OCI-LY7 (cell line): Measurements from ENCODE around the gene BHLHA15. TPM values are rescaled to one million over a fixed set of nuclear protein-coding genes. Genes with fewer than 3 reads are reported as not detected.

Source experiments
- BruUV-seq: library from RNA; stranded (reverse); fragments of 400-500 nt; replicated peaks from 2 replicates; lab custom pipeline; 2021; lab: Mats Ljungman, UMichigan
- CTCF ChIA-PET: fragments of 300-600 bp; sonication (Branson Sonifier 250); formaldehyde crosslinking; loops from one replicate; lab custom pipeline; 2022; ENCODE audit warnings: antibody characterized with exemption; ENCODE audit not compliant: unreplicated experiment; lab: Charles Lee
- POLR2A ChIA-PET: fragments of 300-600 bp; sonication (Branson Sonifier 250); formaldehyde crosslinking; loops from one replicate; lab custom pipeline; 2022; ENCODE audit warnings: antibody characterized with exemption; lab: Charles Lee
- DNase-seq: peaks from one replicate; pipeline ENCODE4 v3.0.0-alpha.2; 2015; ENCODE audit warnings: low spot score
- H2AFZ ChIP-seq: fragments of 200-600 bp; sonication (generic), shearing (Covaris generic); 2 replicates; pipeline ENCODE4 v1.6.1; 2014; ENCODE audit warnings: mild to moderate bottlenecking, antibody characterized with exemption, low read length, moderate library complexity
- H3K27ac ChIP-seq: fragments of 200-600 bp; sonication (generic); 2 replicates; pipeline ENCODE4 v1.5.1; 2014; ENCODE audit warnings: mixed run types, low read depth, mild to moderate bottlenecking, moderate library complexity, low read length, inconsistent platforms; ENCODE audit not compliant: poor library complexity, severe bottlenecking
- H3K36me3 ChIP-seq: fragments of 200-600 bp; sonication (generic); 2 replicates; pipeline ENCODE4 v1.6.1; 2014; ENCODE audit warnings: mild to moderate bottlenecking, antibody characterized with exemption, low read length, moderate library complexity, mixed read lengths; ENCODE audit not compliant: insufficient read depth
- H3K4me1 ChIP-seq: fragments of 200-600 bp; sonication (generic); 2 replicates; pipeline ENCODE4 v1.5.1; 2014; ENCODE audit warnings: mild to moderate bottlenecking, low read length; ENCODE audit not compliant: insufficient read depth, poor library complexity, severe bottlenecking
- H3K4me2 ChIP-seq: fragments of 200-600 bp; sonication (generic); 2 replicates; pipeline ENCODE4 v1.6.1; 2014; ENCODE audit warnings: mild to moderate bottlenecking, low read length
- H3K4me3 ChIP-seq: fragments of 200-600 bp; sonication (generic); 2 replicates; pipeline ENCODE4 v1.5.1; 2014; ENCODE audit warnings: mild to moderate bottlenecking, low read depth, low read length; ENCODE audit not compliant: poor library complexity, severe bottlenecking
- H3K79me2 ChIP-seq: fragments of 200-600 bp; sonication (generic); 2 replicates; pipeline ENCODE4 v1.6.1; 2016; ENCODE audit warnings: low read depth, mild to moderate bottlenecking, low read length, moderate library complexity, mixed read lengths; ENCODE audit not compliant: insufficient read depth
- H3K9me2 ChIP-seq: fragments of 200-600 bp; sonication (generic); 2 replicates; pipeline ENCODE4 v1.6.1; 2016; ENCODE audit warnings: mild to moderate bottlenecking, low read length, mixed read lengths; ENCODE audit not compliant: insufficient read depth
- H3K9me3 ChIP-seq: fragments of 200-600 bp; sonication (generic); 2 replicates; pipeline ENCODE4 v1.6.1; 2014; ENCODE audit warnings: mild to moderate bottlenecking, mixed run types, low read length, mixed read lengths
- H4K20me1 ChIP-seq: fragments of 200-600 bp; sonication (generic); 2 replicates; pipeline ENCODE4 v1.6.1; 2014; ENCODE audit warnings: mild to moderate bottlenecking, antibody characterized with exemption, low read length, moderate library complexity, mixed read lengths; ENCODE audit not compliant: insufficient read depth
- CTCF ChIP-seq: fragments of 200-600 bp; sonication (generic); conservative IDR thresholded peaks from 2 replicates; pipeline ENCODE4 v1.5.1; 2014; ENCODE audit warnings: mild to moderate bottlenecking, antibody characterized with exemption, low read length, moderate library complexity, mixed read lengths
- EZH2phosphoT487 ChIP-seq: fragments of 200-600 bp; sonication (generic); IDR thresholded peaks from 2 replicates; pipeline ENCODE4 v1.6.1; 2018; ENCODE audit warnings: low read depth, borderline replicate concordance, mild to moderate bottlenecking, mixed run types, antibody characterized with exemption, low read length, moderate library complexity, mixed read lengths
- intact Hi-C: fragments of 100-400 bp; cut with micrococcal nuclease; formaldehyde crosslinking; loops from one replicate; pipeline ENCODE4 v1.10.0; 2022; ENCODE audit not compliant: unreplicated experiment
- total RNA-seq, 2 experiments: library from RNA; depleted of rRNA in 1 of 2; stranded (reverse); fragments of >200 nt in 1 of 2; shearing (Covaris generic) in 1 of 2; gene quantifications; 2 replicates each; pipeline ENCODE4 v1.2.3, GENCODE V29; 2014 to 2022

BHLHA15 gene
- total RNA-seq, 2 experiments from 2014 or later = 0.69 to 4.3 TPM

- no peak overlapping the region for H3K27ac ChIP-seq
- no peaks in the 10 kb centered on the region for H3K79me2 ChIP-seq
- ChIA-PET CTCF (no interaction called here), POLR2A (interaction anchor here (0.6 kb wide), 1 partner anchor 48 kb away, joined by 7 read pairs; no protein-coding TSS in a partner anchor)
- H3K4me3 ChIP-seq = no peak overlapping the region
- H3K9me3 ChIP-seq = no peaks in the 10 kb centered on the region
- no TSS peak for BruUV-seq
- TF ChIP-seq CTCF (no peak), EZH2phosphoT487 (no peak)
- no peak overlapping the region for H3K4me2 ChIP-seq
- DNase-seq = no peak
- no peaks in the 10 kb centered on the region for H4K20me1 ChIP-seq
- H3K4me1 ChIP-seq = peaks cover 24% of the 10 kb centered on the region
- H3K36me3 ChIP-seq = peaks cover 8% of the 10 kb centered on the region; the same call in 1 of the 2 replicates
- intact Hi-C loops = no loop called here
- H2AFZ ChIP-seq = no peak overlapping the region
- no peaks in the 10 kb centered on the region for H3K9me2 ChIP-seq
Measured at GRCh38 chr7:98222533-98223195, 11.4 kb downstream of the BHLHA15 start.

DNA sequence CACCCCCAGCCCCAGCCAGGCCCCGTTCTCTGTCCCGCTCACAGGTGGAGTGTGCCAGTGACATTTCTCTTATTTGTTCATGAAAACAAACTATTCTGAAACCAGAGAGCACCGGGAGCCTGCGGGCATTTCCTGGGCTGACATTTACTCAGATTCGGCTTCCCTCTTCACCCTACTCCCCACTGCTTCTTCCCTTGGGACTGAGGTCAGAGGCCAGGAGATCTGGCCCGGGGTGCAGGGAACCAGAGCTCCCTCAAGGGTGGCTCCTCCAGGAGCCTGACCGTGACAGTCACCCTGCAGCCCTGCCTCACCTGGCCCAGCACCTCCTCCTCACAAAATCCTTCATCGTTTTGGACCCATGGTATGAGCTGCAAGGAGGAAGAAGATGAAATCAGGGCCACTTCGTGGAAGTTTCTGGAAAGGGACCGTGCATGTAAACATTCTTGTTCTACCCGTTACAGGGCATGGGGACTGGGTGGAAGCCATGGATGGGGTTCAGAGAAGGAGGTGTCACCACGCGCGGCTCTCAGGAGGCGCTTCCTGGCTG is 12.2 kb downstream of the BHLHA15 start:
- H4K20me1 ChIP-seq = no peaks in the 10 kb centered on the region
- POLR2A ChIA-PET = no interaction called here

More for the DNA sequence above, 12.2 kb downstream of the BHLHA15 start:
- no peak for DNase-seq
- no peak overlapping the region for H3K4me3 ChIP-seq
- no peak overlapping the region for H3K4me2 ChIP-seq
- H3K27ac ChIP-seq = no peak overlapping the region
- H3K4me1 ChIP-seq = peaks cover 18% of the 10 kb centered on the region
- H2AFZ ChIP-seq = no peak overlapping the region
- H3K9me3 ChIP-seq = no peaks in the 10 kb centered on the region
- H3K36me3 ChIP-seq = peaks cover 8% of the 10 kb centered on the region; the same call in 1 of the 2 replicates
- intact Hi-C loops = no loop called here
- H3K9me2 ChIP-seq = no peaks in the 10 kb centered on the region
- TF ChIP-seq EZH2phosphoT487 = no peak
- no peak for TF ChIP-seq CTCF
- H3K79me2 ChIP-seq = no peaks in the 10 kb centered on the region
- CTCF ChIA-PET = no interaction called here
- BruUV-seq = no TSS peak
